ENCODE measurements around the gene FOXL3.
"Not testable (repeated sequence)": the region's sequence is repeated elsewhere in the genome, so short reads cannot be mapped to it uniquely, and the experiment has no call there.

Gene FOXL3

DNA sequence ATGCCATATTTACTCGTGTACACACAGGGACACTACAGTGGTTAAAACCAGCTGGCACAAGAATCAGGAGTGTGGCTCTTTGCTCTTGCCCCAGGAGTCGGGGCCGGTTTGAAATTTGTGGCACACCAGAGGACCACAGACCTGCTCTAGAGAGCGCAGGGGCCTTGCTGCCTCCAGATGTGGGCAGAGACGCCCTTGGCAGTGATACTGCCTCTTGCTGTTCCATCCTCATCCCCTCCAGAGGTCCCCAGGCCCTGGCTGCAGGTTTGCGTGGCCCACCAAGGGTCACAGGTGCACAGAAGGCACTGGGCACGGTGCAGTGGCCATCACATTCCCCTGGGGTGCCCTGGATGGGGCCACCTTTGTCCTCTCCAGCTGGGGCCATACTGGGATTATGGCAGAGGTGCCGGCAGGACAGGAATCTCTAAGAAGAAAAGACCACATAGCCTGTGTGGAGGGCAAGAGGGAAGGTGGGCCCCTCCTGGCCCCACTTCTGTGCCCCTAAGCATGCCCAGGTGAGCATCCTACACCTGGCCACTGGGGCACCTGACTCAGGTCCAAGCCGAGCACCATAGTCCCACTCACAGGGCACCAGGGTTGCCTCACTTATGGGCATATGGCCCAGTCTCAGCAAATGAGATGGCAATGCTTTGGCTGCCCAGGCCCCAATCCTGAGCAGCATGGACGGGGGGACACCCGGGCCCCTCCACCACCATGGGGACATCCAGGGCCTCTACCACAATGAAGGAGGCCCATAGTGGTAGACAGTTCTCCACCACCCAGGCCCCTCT, 45.6 kb downstream of the FOXL3 start:
- H3K79me2 ChIP-seq (ENCODE audit: insufficient read depth, low read length): no peaks in the 10 kb centered on the region
- no peaks in the 10 kb centered on the region for H3K36me3 ChIP-seq (ENCODE audit: insufficient read depth, low read length)
- no peak overlapping the region for H3K9ac ChIP-seq (ENCODE audit: low read depth, low read length)
- DNase-seq (no peak), ATAC-seq (ENCODE audit: insufficient read depth, low read depth) (no peak)
- no peak overlapping the region for H2AFZ ChIP-seq (ENCODE audit: low read depth, low read length)
- no peaks in the 10 kb centered on the region for H4K20me1 ChIP-seq (ENCODE audit: insufficient read depth, low read length)
- H3K4me2 ChIP-seq (ENCODE audit: insufficient read depth, low read length): no peak overlapping the region
- TF ChIP-seq, protein P1, sequence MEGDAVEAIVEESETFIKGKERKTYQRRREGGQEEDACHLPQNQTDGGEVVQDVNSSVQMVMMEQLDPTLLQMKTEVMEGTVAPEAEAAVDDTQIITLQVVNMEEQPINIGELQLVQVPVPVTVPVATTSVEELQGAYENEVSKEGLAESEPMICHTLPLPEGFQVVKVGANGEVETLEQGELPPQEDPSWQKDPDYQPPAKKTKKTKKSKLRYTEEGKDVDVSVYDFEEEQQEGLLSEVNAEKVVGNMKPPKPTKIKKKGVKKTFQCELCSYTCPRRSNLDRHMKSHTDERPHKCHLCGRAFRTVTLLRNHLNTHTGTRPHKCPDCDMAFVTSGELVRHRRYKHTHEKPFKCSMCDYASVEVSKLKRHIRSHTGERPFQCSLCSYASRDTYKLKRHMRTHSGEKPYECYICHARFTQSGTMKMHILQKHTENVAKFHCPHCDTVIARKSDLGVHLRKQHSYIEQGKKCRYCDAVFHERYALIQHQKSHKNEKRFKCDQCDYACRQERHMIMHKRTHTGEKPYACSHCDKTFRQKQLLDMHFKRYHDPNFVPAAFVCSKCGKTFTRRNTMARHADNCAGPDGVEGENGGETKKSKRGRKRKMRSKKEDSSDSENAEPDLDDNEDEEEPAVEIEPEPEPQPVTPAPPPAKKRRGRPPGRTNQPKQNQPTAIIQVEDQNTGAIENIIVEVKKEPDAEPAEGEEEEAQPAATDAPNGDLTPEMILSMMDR (IDR thresholded peaks at IDR 0.05; ENCODE audit: borderline replicate concordance, extremely low read depth, low read length, poor library complexity, severe bottlenecking): no peak
- no peak for TF ChIP-seq EZH2 (IDR thresholded peaks at IDR 0.05; ENCODE audit: borderline replicate concordance, low read depth, low read length, severe bottlenecking)
- no peak overlapping the region for H3K27ac ChIP-seq (ENCODE audit: low read length)
- H3K4me1 ChIP-seq (ENCODE audit: insufficient read depth, low read length): peaks cover 8% of the 10 kb centered on the region
- H3K4me3 ChIP-seq (ENCODE audit: low read depth in 1 of 2, low read length in 2 of 2): no peak overlapping the region
- no peaks in the 10 kb centered on the region for H3K27me3 ChIP-seq (ENCODE audit: insufficient read depth, low read length, poor library complexity)
- H3K9me3 ChIP-seq (ENCODE audit: insufficient read depth, low read length, severe bottlenecking): peaks cover 8% of the 10 kb centered on the region

DNA sequence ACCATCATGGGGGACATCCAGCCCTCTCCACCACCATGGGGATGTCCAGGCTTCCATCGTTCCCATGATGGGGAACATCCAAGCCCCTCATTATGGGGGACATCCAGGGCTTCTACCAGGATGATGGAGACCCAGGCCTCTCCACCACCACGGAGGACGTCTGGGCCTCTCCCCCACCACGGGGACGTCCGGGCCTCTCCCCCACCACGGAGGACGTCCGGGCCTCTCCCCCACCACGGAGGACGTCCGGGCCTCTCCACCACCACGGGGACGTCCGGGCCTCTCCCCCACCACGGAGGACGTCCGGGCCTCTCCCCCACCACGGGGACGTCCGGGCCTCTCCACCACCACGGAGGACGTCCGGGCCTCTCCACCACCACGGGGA, 46.2 kb downstream of the FOXL3 start:
- H3K27me3 ChIP-seq (ENCODE audit: insufficient read depth, low read length, poor library complexity); H3K36me3 ChIP-seq (ENCODE audit: insufficient read depth, low read length); H3K9ac ChIP-seq (ENCODE audit: low read depth, low read length); H3K4me3 ChIP-seq (ENCODE audit: low read depth in 1 of 2, low read length in 2 of 2); H3K4me2 ChIP-seq (ENCODE audit: insufficient read depth, low read length); H2AFZ ChIP-seq (ENCODE audit: low read depth, low read length); H3K9me3 ChIP-seq (ENCODE audit: insufficient read depth, low read length, severe bottlenecking); ATAC-seq (ENCODE audit: insufficient read depth, low read depth); DNase-seq; H4K20me1 ChIP-seq (ENCODE audit: insufficient read depth, low read length); H3K4me1 ChIP-seq (ENCODE audit: insufficient read depth, low read length); H3K79me2 ChIP-seq (ENCODE audit: insufficient read depth, low read length); H3K27ac ChIP-seq (ENCODE audit: low read length): not testable (repeated sequence)

DNA sequence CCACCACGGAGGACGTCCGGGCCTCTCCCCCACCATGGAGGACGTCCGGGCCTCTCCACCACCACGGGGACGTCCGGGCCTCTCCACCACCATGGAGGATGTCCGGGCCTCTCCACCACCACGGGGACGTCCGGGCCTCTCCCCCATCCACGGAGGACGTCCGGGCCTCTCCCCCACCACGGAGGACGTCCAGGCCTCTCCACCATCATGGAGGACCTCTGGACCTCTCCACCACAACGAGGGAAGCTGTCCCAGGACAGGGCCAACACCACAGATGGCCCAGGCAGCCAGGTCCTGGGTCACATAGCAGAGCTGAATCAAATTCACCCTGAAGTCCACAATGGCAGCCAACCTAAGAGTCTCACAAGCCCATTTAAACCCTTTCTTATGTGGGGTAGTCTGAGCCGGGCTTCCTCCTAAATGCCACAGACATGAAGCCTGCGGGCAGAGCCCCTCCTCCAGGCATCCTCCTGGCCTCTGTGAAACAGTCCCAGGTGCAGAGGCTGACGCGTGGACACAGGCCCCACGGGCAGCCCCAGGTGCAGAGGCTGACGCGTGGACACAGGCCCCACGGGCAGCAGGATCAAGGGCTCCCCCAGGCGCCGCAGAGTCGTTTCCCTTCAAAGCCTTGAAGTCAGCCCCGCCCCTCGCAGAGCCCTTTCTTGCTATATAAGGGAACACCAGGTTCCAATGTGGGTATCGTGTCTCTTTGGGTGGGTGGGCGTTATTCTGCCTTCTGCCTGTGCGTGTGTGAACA, 47.0 kb downstream of the FOXL3 start:
- no peak for DNase-seq
- H2AFZ ChIP-seq (ENCODE audit: low read depth, low read length): no peak overlapping the region
- no peak for ATAC-seq (ENCODE audit: insufficient read depth, low read depth)
- H4K20me1 ChIP-seq (ENCODE audit: insufficient read depth, low read length): no peaks in the 10 kb centered on the region
- H3K36me3 ChIP-seq (ENCODE audit: insufficient read depth, low read length): no peaks in the 10 kb centered on the region
- H3K4me2 ChIP-seq (ENCODE audit: insufficient read depth, low read length): no peak overlapping the region
- no peak for TF ChIP-seq EZH2 (IDR thresholded peaks at IDR 0.05; ENCODE audit: borderline replicate concordance, low read depth, low read length, severe bottlenecking)
- TF ChIP-seq, protein P1 (IDR thresholded peaks at IDR 0.05; ENCODE audit: borderline replicate concordance, extremely low read depth, low read length, poor library complexity, severe bottlenecking): no peak
- H3K4me3 ChIP-seq (ENCODE audit: low read depth in 1 of 2, low read length in 2 of 2): no peak overlapping the region
- H3K27me3 ChIP-seq (ENCODE audit: insufficient read depth, low read length, poor library complexity): no peaks in the 10 kb centered on the region
- H3K4me1 ChIP-seq (ENCODE audit: insufficient read depth, low read length): peaks cover 8% of the 10 kb centered on the region
- H3K79me2 ChIP-seq (ENCODE audit: insufficient read depth, low read length): no peaks in the 10 kb centered on the region
- peaks cover 8% of the 10 kb centered on the region for H3K9me3 ChIP-seq (ENCODE audit: insufficient read depth, low read length, severe bottlenecking)
- H3K27ac ChIP-seq (ENCODE audit: low read length): no peak overlapping the region
- H3K9ac ChIP-seq (ENCODE audit: low read depth, low read length): no peak overlapping the region

DNA sequence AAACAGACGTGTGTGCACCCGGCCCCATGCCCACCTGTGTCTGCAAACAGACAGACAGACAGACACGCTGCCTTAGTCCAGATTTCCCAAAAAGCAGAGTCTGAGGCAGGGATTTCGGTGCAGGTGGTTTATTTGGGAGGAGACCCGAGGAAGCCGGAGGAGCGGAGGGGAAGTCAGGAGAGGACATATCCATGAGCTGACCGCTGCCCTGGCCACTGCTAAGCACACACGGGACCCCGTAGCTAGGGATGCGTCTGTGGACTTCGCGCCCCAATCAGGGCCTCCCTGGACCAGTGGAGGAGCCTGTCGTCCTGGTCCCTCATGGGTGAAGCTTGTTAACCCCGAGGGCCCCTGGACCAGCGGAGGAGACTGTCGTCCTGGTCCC, 47.6 kb downstream of the FOXL3 start:
- Histone ChIP-seq H3K9ac (ENCODE audit: low read depth, low read length) (no peak overlapping the region), H3K4me2 (ENCODE audit: insufficient read depth, low read length) (no peak overlapping the region), H3K4me1 (ENCODE audit: insufficient read depth, low read length) (peaks cover 6% of the 10 kb centered on the region)

More for the DNA sequence above, 47.6 kb downstream of the FOXL3 start:
- peaks cover 8% of the 10 kb centered on the region for H3K9me3 ChIP-seq (ENCODE audit: insufficient read depth, low read length, severe bottlenecking)
- no peak overlapping the region for H2AFZ ChIP-seq (ENCODE audit: low read depth, low read length)
- no peaks in the 10 kb centered on the region for H3K27me3 ChIP-seq (ENCODE audit: insufficient read depth, low read length, poor library complexity)
- H3K79me2 ChIP-seq (ENCODE audit: insufficient read depth, low read length): no peaks in the 10 kb centered on the region
- no peak for ATAC-seq (ENCODE audit: insufficient read depth, low read depth)
- no peaks in the 10 kb centered on the region for H4K20me1 ChIP-seq (ENCODE audit: insufficient read depth, low read length)
- H3K27ac ChIP-seq (ENCODE audit: low read length): no peak overlapping the region
- TF ChIP-seq, protein P1 (IDR thresholded peaks at IDR 0.05; ENCODE audit: borderline replicate concordance, extremely low read depth, low read length, poor library complexity, severe bottlenecking): no peak
- no peak for TF ChIP-seq EZH2 (IDR thresholded peaks at IDR 0.05; ENCODE audit: borderline replicate concordance, low read depth, low read length, severe bottlenecking)
- no peak for DNase-seq
- no peak overlapping the region for H3K4me3 ChIP-seq (ENCODE audit: low read depth in 1 of 2, low read length in 2 of 2)
- H3K36me3 ChIP-seq (ENCODE audit: insufficient read depth, low read length): no peaks in the 10 kb centered on the region
